ENCODE data around the gene EFNA1. TPM values are rescaled to one million over a fixed set of nuclear protein-coding genes. Genes with fewer than 3 reads are reported as not detected.

EFNA1 gene
- total and polyA plus RNA-seq, 2 of the 13 experiments (the other 11 are each of a cell fraction or from before 2014, with no cell fraction given) = 81.8 to 874 TPM

GRCh38 chr1:155173478-155174323 is 46.0 kb downstream of the EFNA1 start, which contains the start of gene TRIM46:
Gene TRIM46 (plus strand): TSS chr1:155173849. CDS start chr1:155173967, 118 bp downstream.
- no peak for ATAC-seq
- Histone ChIP-seq H3K36me3 (replicated peaks in 1 of 2; ENCODE audit: control insufficient read depth in 1 of 2, insufficient read depth in 2 of 2, low read length in 2 of 2) (peaks cover 0 to 12% of the 10 kb centered on the region in 2 experiments; a peak in 2 of 5 replicates), H3K4me2 (ENCODE audit: low read depth, low read length) (peak within 1 kb of the TSS; percentile 83), H4K20me1 (ENCODE audit: insufficient read depth, low read length) (no peaks in the 10 kb centered on the region), H2AFZ (ENCODE audit: low read length) (no peak within 1 kb of the TSS), H3K27me3 (ENCODE audit: control insufficient read depth in 1 of 2, insufficient read depth in 2 of 2, low read length in 2 of 2) (0 out of 5 replicates have a peak, but pooled peaks cover 0 to 1% of the 10 kb centered on the region in 2 experiments), H3K27ac (ENCODE audit: extremely low read length, insufficient read depth, low read length) (peak within 1 kb of the TSS; percentile 73), H3K9ac (ENCODE audit: insufficient read depth, low read depth, low read length) (peak within 1 kb of the TSS; percentile 80), H3K9me3 (ENCODE audit: low read length) (no peaks in the 10 kb centered on the region), H3K4me1 (ENCODE audit: insufficient read depth, low read length) (peaks cover 47% of the 10 kb centered on the region), H3K79me2 (ENCODE audit: insufficient read depth, low read length) (peaks cover 10% of the 10 kb centered on the region), H3K4me3 (replicated peaks in 1 of 3; ENCODE audit: insufficient read depth in 1 of 3, low read depth in 2 of 3, low read length in 3 of 3) (peak within 1 kb of the TSS; percentile 71 to 92 (median 79))
- ChIA-PET CTCF (ENCODE audit: low intra/inter-chr PET ratio, low total read pairs) (interaction anchor here (1.2 kb wide), 2 partner anchors 34 to 88 kb away, joined by 3 read pairs; no protein-coding TSS in a partner anchor), POLR2A (interaction anchor here (0.9 to 2.2 kb wide), 11 partner anchors 20 to 89 kb away, joined by 3 to 30 read pairs (median 8); partner anchors contain the start of genes DPM3 and SLC50A1)
- no TSS peak for BruUV-seq (replicated peaks)
- no peak for FAIRE-seq
- 0 out of 2 replicates have a peak, but pooled peaks have one; percentile 5 for TF ChIP-seq HNF1B (CRISPR knock-in tag; IDR thresholded peaks at IDR 0.05)
- TF ChIP-seq NKX3-1 (CRISPR knock-in tag; IDR thresholded peaks at IDR 0.05) = 0 out of 2 replicates have a peak, but pooled peaks have one; percentile 10
- no peak for TF ChIP-seq PRPF4 (IDR thresholded peaks at IDR 0.05; ENCODE audit: low read depth, low read length, poor library complexity, severe bottlenecking)
- 0 out of 2 replicates have a peak, but pooled peaks have one; percentile 8 for TF ChIP-seq ZBTB43 (CRISPR knock-in tag; conservative IDR thresholded peaks at IDR 0.05)
- 0 out of 2 replicates have a peak, but pooled peaks have one; percentile 14 for TF ChIP-seq BRD4 (CRISPR knock-in tag; IDR thresholded peaks at IDR 0.05)
- DNase-seq (ENCODE audit: low spot score) = no peak
- in situ Hi-C loops (cut with HindIII; ENCODE audit: extremely low pct_ligation_motif_present, low pct_unique_long_range_greater_than_20kb) = no loop called here
- intact Hi-C loops (cut with micrococcal nuclease; ENCODE audit: unreplicated experiment) = no loop called here
- WGBS (ENCODE audit: low lambda C conversion rate) = 61% methylated on average over 38 of the region's 38 CpGs

Data from HepG2 (cell line).